Stimulated activated CD8-positive, alpha-beta memory T cell treated with anti-CD3 and anti-CD28 coated beads, Interleukin-15, amount 100 ng/mL, for 1 hour (primary cell): ENCODE results near the gene FEM1B.

ENCODE experiments used
- DNase-seq: peaks from one replicate; pipeline ENCODE4 v3.0.0-alpha.2; 2020; ENCODE audit warnings: low read depth

FEM1B gene

GRCh38 chr15:68309024-68309423 lies 31.5 kb downstream of the FEM1B start:
- no peak for DNase-seq

GRCh38 chr15:68310178-68310803 lies 32.7 kb downstream of the FEM1B start:
- no peak for DNase-seq

- no peak for DNase-seq
These were observed 33.4 kb downstream of the FEM1B start for GRCh38 chr15:68310804-68311463.

GRCh38 chr15:68311464-68311835 lies 33.9 kb downstream of the FEM1B start:
- no peak for DNase-seq

- DNase-seq: no peak
These were observed 34.5 kb downstream of the FEM1B start for GRCh38 chr15:68311859-68312557.

- DNase-seq: no peak
These were observed 35.2 kb downstream of the FEM1B start for GRCh38 chr15:68312701-68313204.

- DNase-seq: no peak
These were observed 36.2 kb downstream of the FEM1B start for GRCh38 chr15:68313501-68314410.

- no peak for DNase-seq
These were observed 37.0 kb downstream of the FEM1B start for GRCh38 chr15:68314563-68314962.

GRCh38 chr15:68315035-68315434 lies 37.5 kb downstream of the FEM1B start:
- DNase-seq: no peak

GRCh38 chr15:68315495-68316031 lies 38.0 kb downstream of the FEM1B start:
- DNase-seq: no peak

- DNase-seq: no peak
These were observed 38.7 kb downstream of the FEM1B start for GRCh38 chr15:68316061-68316804.

- no peak for DNase-seq
These were observed 39.9 kb downstream of the FEM1B start for GRCh38 chr15:68317281-68318007.

- no peak for DNase-seq
These were observed 40.7 kb downstream of the FEM1B start for GRCh38 chr15:68318008-68318835.

GRCh38 chr15:68318931-68319909 lies 41.7 kb downstream of the FEM1B start:
- DNase-seq: no peak

- no peak for DNase-seq
These were observed 42.5 kb downstream of the FEM1B start for GRCh38 chr15:68319997-68320396.

- no peak for DNase-seq
These were observed 43.7 kb downstream of the FEM1B start for GRCh38 chr15:68321229-68321628.

GRCh38 chr15:68322796-68323195 lies 45.3 kb downstream of the FEM1B start:
- no peak for DNase-seq

GRCh38 chr15:68325726-68326125 lies 48.2 kb downstream of the FEM1B start:
- DNase-seq: no peak
